Astrocyte of the spinal cord (primary cell): Measurements from ENCODE around the gene RNF220.

Experiments
- DNase-seq: peaks from one replicate; pipeline ENCODE4 v3.0.0; 2011; ENCODE audit warnings: low read depth, low spot score
- H3K4me3 ChIP-seq: 2 replicates; pipeline ENCODE4 v1.5.1; 2011; ENCODE audit warnings: low read depth, mild to moderate bottlenecking, low read length, moderate library complexity
- in situ Hi-C: cut with HindIII; loops from 2 replicates; pipeline ENCODE4 v1.10.0; 2017; ENCODE audit warnings: low sequenced_read_pairs
- TF ChIP-seq, protein P1 (sequence below): IDR thresholded peaks from 2 replicates; pipeline ENCODE4 v1.5.1; 2012; ENCODE audit warnings: low read depth, mild to moderate bottlenecking, low read length, inconsistent platforms

Gene RNF220

DNA sequence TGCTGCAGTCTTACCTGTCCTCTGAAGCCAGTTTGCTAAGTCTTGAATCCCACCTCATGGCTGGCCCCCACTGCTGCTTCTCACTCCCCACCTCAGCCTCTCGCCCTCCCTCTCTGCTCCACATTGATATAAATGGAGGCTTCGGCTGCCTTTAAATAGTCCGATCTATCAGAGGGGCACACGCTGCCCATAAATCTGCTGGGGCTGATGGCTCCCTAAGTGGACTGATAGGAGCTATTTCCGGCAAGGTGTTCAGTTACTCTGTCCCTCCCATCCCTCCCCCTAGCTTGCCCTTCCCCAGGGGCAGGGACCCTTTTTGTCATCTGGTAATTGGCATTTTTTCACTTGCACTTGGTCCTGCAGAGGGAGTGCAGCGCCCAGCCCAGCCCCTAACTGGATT, 160.8 kb downstream of the RNF220 start:
- H3K4me3 ChIP-seq: no peak overlapping the region
- DNase-seq: no peak
- in situ Hi-C loops: no loop called here
- TF ChIP-seq, protein P1, sequence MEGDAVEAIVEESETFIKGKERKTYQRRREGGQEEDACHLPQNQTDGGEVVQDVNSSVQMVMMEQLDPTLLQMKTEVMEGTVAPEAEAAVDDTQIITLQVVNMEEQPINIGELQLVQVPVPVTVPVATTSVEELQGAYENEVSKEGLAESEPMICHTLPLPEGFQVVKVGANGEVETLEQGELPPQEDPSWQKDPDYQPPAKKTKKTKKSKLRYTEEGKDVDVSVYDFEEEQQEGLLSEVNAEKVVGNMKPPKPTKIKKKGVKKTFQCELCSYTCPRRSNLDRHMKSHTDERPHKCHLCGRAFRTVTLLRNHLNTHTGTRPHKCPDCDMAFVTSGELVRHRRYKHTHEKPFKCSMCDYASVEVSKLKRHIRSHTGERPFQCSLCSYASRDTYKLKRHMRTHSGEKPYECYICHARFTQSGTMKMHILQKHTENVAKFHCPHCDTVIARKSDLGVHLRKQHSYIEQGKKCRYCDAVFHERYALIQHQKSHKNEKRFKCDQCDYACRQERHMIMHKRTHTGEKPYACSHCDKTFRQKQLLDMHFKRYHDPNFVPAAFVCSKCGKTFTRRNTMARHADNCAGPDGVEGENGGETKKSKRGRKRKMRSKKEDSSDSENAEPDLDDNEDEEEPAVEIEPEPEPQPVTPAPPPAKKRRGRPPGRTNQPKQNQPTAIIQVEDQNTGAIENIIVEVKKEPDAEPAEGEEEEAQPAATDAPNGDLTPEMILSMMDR: no peak

DNA sequence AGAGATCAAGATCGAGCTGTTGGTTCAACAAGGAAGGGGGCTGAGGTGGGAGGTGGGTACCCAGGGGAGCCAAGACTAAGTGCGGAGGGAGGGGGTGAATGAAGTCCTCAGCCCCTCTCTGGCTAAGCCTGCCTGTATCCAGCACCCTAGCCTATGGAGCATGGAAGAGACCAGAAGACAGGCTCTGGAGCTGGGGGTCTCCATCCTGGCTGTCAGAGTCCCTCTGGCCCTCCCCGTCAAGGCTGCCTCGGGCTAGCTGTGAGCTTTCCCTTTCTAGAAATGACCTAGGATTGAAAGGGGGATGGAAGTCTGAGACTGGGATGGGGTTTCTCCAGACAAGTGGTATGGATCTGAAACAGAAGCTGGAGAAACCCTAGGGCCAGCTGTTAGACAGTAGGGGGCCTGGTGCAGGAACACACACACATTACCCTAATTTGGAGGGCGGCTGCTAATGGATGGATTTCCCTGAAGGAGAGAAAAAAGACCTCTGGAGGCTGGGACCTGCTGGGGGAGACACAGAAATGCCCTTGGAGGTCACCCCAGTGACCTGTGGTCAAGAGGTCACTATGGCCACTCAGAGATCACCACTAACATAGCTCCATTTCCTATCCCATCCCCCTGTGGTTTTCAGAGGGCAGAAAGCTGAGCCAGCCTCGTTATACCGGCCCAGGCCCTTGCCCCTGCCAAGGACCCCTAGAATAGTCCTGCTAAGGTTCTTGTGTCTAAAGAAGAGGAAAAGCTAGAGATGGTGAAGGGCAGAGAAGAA, 161.4 kb downstream of the RNF220 start:
- in situ Hi-C loops: no loop called here
- DNase-seq: no peak
- TF ChIP-seq, protein P1: no peak
- H3K4me3 ChIP-seq: no peak overlapping the region

DNA sequence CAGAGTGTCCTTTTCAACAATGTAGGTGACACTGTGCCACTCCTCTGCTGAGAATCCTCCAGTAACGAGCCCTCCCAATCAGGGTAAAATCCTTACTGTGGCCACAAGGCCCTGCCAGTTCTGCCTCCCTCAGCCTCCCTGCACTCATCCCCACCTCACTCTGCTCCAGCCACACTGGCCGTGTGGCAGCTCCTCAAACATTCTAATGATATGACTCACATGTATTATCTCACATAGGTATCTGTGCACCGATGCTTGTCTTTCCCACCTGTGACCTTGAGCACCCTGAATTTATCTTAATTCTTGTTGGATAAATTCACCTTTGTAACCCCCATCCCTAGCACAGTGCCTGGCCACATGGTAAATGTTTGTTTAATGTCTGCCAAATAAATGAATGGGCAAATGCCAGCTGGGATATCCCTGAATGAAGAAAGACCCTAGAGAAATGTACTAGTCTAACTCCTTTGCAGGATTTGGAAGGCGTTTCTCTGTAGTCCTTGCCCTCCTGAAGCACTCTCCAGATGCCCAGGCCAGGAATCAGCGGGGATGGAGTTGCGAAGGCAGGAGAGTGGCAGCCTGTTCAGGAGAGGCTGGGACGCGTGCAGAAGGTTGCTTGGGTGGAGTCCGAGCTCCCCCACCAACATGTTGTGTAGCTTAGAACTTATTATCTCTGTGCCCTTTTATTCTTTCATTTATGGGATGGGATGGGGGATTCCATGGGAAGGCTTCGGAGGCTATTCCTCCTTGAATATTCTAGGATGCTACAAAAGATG, 163.3 kb downstream of the RNF220 start:
- H3K4me3 ChIP-seq: no peak overlapping the region
- no peak for DNase-seq
- TF ChIP-seq, protein P1: no peak
- in situ Hi-C loops: no loop called here

DNA sequence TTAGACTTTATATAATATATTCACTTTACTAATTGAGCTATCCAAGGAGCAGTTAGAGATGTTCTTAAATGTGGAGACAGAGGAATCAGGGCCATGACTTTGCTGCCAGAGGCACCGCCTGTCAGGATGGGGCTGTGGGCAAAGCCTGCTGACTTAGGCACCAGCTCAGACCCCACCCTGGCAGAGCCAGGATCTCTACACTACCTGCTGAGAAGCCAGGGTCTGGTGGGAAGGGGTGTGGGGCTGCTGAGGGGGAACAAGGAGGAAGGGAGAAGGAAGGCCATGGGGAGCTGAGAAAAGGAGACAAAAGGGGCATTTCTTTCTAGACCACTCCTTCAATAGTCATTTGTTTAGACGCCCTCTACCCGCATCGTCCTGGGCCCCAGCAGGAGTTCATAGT, 164.4 kb downstream of the RNF220 start:
- no peak for DNase-seq
- H3K4me3 ChIP-seq: no peak overlapping the region
- in situ Hi-C loops: no loop called here
- TF ChIP-seq, protein P1: no peak

DNA sequence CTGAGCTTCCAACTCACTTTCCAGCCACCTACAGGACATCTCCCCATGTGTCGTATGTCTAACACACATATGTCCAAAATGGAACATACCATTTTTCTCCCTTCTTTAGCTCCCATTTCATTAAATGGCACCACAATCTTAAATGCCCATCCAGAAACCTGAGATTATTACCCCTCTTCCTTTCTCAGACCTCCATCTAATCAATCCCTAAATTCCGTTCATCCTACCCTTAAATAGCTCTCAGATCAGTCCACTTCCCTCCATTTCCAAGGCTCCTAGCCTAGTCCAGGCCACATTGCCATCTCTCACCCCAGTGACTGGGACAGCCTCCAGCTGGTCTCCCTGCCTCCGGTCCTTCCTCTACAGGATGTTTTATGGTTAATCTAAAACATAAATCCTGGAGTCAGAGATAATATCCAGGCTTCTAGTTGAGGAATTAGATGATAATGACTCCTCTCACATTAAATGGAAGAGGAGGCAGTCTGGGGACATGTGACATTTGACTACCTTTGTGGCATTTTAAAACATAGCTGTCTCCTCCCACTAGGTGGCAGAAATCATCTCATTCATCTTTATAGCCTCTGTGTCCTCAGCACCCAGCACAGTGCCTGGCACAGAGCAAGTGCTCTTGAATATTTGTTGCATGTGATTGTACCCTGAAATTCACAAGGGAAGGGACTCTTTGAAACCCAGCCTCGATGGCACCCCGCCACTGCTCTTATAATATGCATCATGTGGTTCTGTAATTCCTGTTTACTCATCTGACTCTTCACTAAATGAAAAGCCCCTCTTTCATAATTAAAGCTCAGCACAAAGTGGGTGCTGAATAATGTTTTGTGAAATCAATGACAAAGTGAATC, 166.9 kb downstream of the RNF220 start:
- no peak overlapping the region for H3K4me3 ChIP-seq
- TF ChIP-seq, protein P1: peak; percentile 30
- no peak for DNase-seq
- in situ Hi-C loops: no loop called here

DNA sequence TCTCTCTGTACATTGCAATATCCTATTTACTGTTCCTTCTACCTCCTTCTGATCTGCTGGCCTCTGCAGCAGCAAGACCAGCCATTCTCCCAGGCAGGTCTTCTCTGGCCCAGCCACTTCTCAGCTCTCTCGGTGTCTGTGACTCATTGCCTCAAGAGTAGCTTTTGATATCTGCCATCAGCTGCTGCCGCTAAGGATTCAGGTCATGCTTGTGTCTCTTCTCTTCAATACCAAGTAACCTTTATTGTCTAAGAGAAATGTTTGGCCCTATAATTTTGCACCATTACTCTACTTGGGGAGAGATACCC, 167.5 kb downstream of the RNF220 start:
- DNase-seq: no peak
- TF ChIP-seq, protein P1: no peak
- H3K4me3 ChIP-seq: no peak overlapping the region
- in situ Hi-C loops: no loop called here
